ENCODE results near the gene TBX4.

DNA sequence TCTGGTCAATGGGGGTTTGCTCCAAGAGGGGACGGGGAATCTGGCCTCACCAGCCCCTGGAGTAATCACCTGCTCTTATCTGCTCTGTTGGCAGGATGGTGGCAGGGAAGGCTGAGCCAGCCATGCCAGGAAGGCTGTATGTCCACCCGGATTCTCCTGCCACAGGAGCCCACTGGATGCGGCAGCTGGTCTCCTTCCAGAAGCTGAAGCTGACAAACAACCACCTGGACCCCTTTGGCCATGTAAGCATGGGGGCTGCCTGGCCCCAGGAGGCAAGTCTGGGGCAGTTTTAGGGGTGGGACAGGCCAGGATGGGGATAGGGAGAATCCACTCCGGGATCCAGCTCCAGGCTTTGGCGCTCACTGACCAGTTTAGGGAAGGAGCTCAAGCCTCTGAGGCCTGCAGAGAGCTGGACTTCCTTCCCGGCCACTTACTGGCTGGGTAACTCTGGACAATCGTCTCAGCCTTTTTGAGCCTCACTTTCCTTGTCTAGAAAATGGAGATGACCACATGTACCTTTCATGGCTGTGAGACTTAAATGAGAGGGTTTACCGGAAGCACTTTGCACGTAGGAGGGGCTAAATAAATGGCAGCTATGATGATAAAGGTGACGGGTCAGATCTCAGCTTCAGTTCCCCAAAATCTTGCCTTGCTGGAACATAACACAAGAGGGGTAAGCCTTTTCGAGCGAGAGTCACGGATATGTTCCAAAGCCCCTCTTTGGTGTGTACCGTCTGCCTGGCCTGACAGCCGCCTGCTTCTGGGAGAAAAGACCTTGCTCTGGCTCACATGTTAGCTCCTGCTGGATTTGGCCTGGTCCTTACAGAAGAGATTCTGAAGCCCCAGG is 15.4 kb downstream of the TBX4 start:
- TF ChIP-seq ARNTL (CRISPR knock-in tag; IDR thresholded peaks at IDR 0.05; ENCODE audit: borderline replicate concordance, low read depth), result no peak
- 0 out of 2 replicates have a peak, but pooled peaks have one; percentile 33 for TF ChIP-seq CSDC2 (CRISPR knock-in tag; IDR thresholded peaks at IDR 0.05)
- TF ChIP-seq, protein P1, sequence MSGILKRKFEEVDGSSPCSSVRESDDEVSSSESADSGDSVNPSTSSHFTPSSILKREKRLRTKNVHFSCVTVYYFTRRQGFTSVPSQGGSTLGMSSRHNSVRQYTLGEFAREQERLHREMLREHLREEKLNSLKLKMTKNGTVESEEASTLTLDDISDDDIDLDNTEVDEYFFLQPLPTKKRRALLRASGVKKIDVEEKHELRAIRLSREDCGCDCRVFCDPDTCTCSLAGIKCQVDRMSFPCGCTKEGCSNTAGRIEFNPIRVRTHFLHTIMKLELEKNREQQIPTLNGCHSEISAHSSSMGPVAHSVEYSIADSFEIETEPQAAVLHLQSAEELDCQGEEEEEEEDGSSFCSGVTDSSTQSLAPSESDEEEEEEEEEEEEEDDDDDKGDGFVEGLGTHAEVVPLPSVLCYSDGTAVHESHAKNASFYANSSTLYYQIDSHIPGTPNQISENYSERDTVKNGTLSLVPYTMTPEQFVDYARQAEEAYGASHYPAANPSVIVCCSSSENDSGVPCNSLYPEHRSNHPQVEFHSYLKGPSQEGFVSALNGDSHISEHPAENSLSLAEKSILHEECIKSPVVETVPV (CRISPR knock-in tag; IDR thresholded peaks at IDR 0.05), result no peak
